Measurements from ENCODE around the gene MIF4GD. TPM values are rescaled to one million over a fixed set of nuclear protein-coding genes. Genes with fewer than 3 reads are reported as not detected.
"Not testable (repeated sequence)": the region's sequence is repeated elsewhere in the genome, so short reads cannot be mapped to it uniquely, and the experiment has no call there.

The MIF4GD gene
- total RNA-seq, 1 experiment from 2014 or later: 8.5 TPM

- Histone ChIP-seq H3K36me3 (peaks cover 51% of the 10 kb centered on the region), H3K4me3 (peak overlapping the region; percentile 85), H3K27ac (peak overlapping the region; percentile 98), H3K9me3 (replicated peaks) (no peaks in the 10 kb centered on the region), H3K4me1 (replicated peaks) (peaks cover 17% of the 10 kb centered on the region), H3K27me3 (replicated peaks) (no peaks in the 10 kb centered on the region)
- no peak for DNase-seq (ENCODE audit: low read depth in 1 of 2, low spot score in 2 of 2)
Measured at GRCh38 chr17:75260641-75261335, 10.2 kb downstream of the MIF4GD start.

GRCh38 chr17:75257228-75257627 lies 13.8 kb downstream of the MIF4GD start:
- not testable (repeated sequence) for H3K27me3 ChIP-seq (replicated peaks); H3K4me3 ChIP-seq; H3K27ac ChIP-seq; DNase-seq (ENCODE audit: low read depth in 1 of 2, low spot score in 2 of 2); H3K9me3 ChIP-seq (replicated peaks)
- Histone ChIP-seq H3K4me1 (replicated peaks) (peaks cover 11% of the 10 kb centered on the region), H3K36me3 (peaks cover 19% of the 10 kb centered on the region)

- not testable (repeated sequence) for H3K27ac ChIP-seq; H3K4me3 ChIP-seq; H3K27me3 ChIP-seq (replicated peaks); DNase-seq (ENCODE audit: low read depth in 1 of 2, low spot score in 2 of 2); H3K9me3 ChIP-seq (replicated peaks)
- Histone ChIP-seq H3K4me1 (replicated peaks) (peaks cover 11% of the 10 kb centered on the region), H3K36me3 (peaks cover 12% of the 10 kb centered on the region)
Measured at GRCh38 chr17:75255954-75256698, 14.9 kb downstream of the MIF4GD start.

- Histone ChIP-seq H3K27me3 (replicated peaks) (no peaks in the 10 kb centered on the region), H3K4me3 (no peak overlapping the region), H3K27ac (no peak overlapping the region), H3K36me3 (peaks cover 10% of the 10 kb centered on the region; the same call in 1 of the 2 replicates), H3K4me1 (replicated peaks) (no peaks in the 10 kb centered on the region), H3K9me3 (replicated peaks) (no peaks in the 10 kb centered on the region)
- no peak for DNase-seq (ENCODE audit: low read depth in 1 of 2, low spot score in 2 of 2)
Measured at GRCh38 chr17:75252039-75252816, 18.8 kb downstream of the MIF4GD start.

GRCh38 chr17:75250009-75250471 lies 21.0 kb downstream of the MIF4GD start:
- Histone ChIP-seq H3K4me3 (no peak overlapping the region), H3K36me3 (peaks cover 32% of the 10 kb centered on the region), H3K27ac (no peak overlapping the region), H3K27me3 (replicated peaks) (no peaks in the 10 kb centered on the region), H3K9me3 (replicated peaks) (no peaks in the 10 kb centered on the region), H3K4me1 (replicated peaks) (no peaks in the 10 kb centered on the region)
- no peak for DNase-seq (ENCODE audit: low read depth in 1 of 2, low spot score in 2 of 2)

- Histone ChIP-seq H3K4me3 (no peak overlapping the region), H3K27me3 (replicated peaks) (no peaks in the 10 kb centered on the region), H3K4me1 (replicated peaks) (no peaks in the 10 kb centered on the region), H3K36me3 (peaks cover 37% of the 10 kb centered on the region), H3K27ac (no peak overlapping the region), H3K9me3 (replicated peaks) (no peaks in the 10 kb centered on the region)
- DNase-seq (ENCODE audit: low read depth in 1 of 2, low spot score in 2 of 2): no peak
Measured at GRCh38 chr17:75249564-75249963, 21.5 kb downstream of the MIF4GD start.

- H3K27ac ChIP-seq: no peak overlapping the region
- H3K9me3 ChIP-seq (replicated peaks): no peaks in the 10 kb centered on the region
- H3K27me3 ChIP-seq (replicated peaks): no peaks in the 10 kb centered on the region
- no peaks in the 10 kb centered on the region for H3K4me1 ChIP-seq (replicated peaks)
- H3K4me3 ChIP-seq: no peak overlapping the region
- peaks cover 68% of the 10 kb centered on the region for H3K36me3 ChIP-seq
- no peak for DNase-seq (ENCODE audit: low read depth in 1 of 2, low spot score in 2 of 2)
Measured at GRCh38 chr17:75246404-75246803, 24.6 kb downstream of the MIF4GD start.

- Histone ChIP-seq H3K36me3 (peaks cover 82% of the 10 kb centered on the region), H3K9me3 (replicated peaks) (no peaks in the 10 kb centered on the region), H3K4me3 (no peak overlapping the region), H3K27ac (no peak overlapping the region), H3K27me3 (replicated peaks) (no peaks in the 10 kb centered on the region), H3K4me1 (replicated peaks) (no peaks in the 10 kb centered on the region)
- no peak for DNase-seq (ENCODE audit: low read depth in 1 of 2, low spot score in 2 of 2)
Measured at GRCh38 chr17:75245011-75245410, 26.0 kb downstream of the MIF4GD start.

- no peak for DNase-seq (ENCODE audit: low read depth in 1 of 2, low spot score in 2 of 2)
- no peaks in the 10 kb centered on the region for H3K4me1 ChIP-seq (replicated peaks)
- H3K27ac ChIP-seq: no peak overlapping the region
- H3K4me3 ChIP-seq: no peak overlapping the region
- H3K9me3 ChIP-seq (replicated peaks): no peaks in the 10 kb centered on the region
- H3K27me3 ChIP-seq (replicated peaks): no peaks in the 10 kb centered on the region
- peaks cover 89% of the 10 kb centered on the region for H3K36me3 ChIP-seq
Measured at GRCh38 chr17:75244133-75244866, 26.7 kb downstream of the MIF4GD start.

GRCh38 chr17:75242461-75243042 lies 28.5 kb downstream of the MIF4GD start:
- Histone ChIP-seq H3K27ac (no peak overlapping the region), H3K4me1 (replicated peaks) (no peaks in the 10 kb centered on the region), H3K9me3 (replicated peaks) (no peaks in the 10 kb centered on the region), H3K36me3 (peaks cover 100% of the 10 kb centered on the region), H3K4me3 (no peak overlapping the region), H3K27me3 (replicated peaks) (no peaks in the 10 kb centered on the region)
- no peak for DNase-seq (ENCODE audit: low read depth in 1 of 2, low spot score in 2 of 2)

GRCh38 chr17:75241996-75242460 lies 29.0 kb downstream of the MIF4GD start:
- H3K27me3 ChIP-seq (replicated peaks): no peaks in the 10 kb centered on the region
- H3K9me3 ChIP-seq (replicated peaks): no peaks in the 10 kb centered on the region
- no peak for DNase-seq (ENCODE audit: low read depth in 1 of 2, low spot score in 2 of 2)
- H3K4me1 ChIP-seq (replicated peaks): no peaks in the 10 kb centered on the region
- H3K27ac ChIP-seq: no peak overlapping the region
- no peak overlapping the region for H3K4me3 ChIP-seq
- peaks cover 100% of the 10 kb centered on the region for H3K36me3 ChIP-seq

GRCh38 chr17:75241502-75241901 lies 29.5 kb downstream of the MIF4GD start:
- Histone ChIP-seq H3K9me3 (replicated peaks) (no peaks in the 10 kb centered on the region), H3K27me3 (replicated peaks) (no peaks in the 10 kb centered on the region), H3K36me3 (peaks cover 100% of the 10 kb centered on the region), H3K27ac (no peak overlapping the region), H3K4me3 (no peak overlapping the region), H3K4me1 (replicated peaks) (no peaks in the 10 kb centered on the region)
- no peak for DNase-seq (ENCODE audit: low read depth in 1 of 2, low spot score in 2 of 2)

- no peak overlapping the region for H3K4me3 ChIP-seq
- no peaks in the 10 kb centered on the region for H3K27me3 ChIP-seq (replicated peaks)
- H3K36me3 ChIP-seq: peaks cover 100% of the 10 kb centered on the region
- H3K27ac ChIP-seq: no peak overlapping the region
- H3K9me3 ChIP-seq (replicated peaks): no peaks in the 10 kb centered on the region
- no peaks in the 10 kb centered on the region for H3K4me1 ChIP-seq (replicated peaks)
- DNase-seq (ENCODE audit: low read depth in 1 of 2, low spot score in 2 of 2): no peak
Measured at GRCh38 chr17:75241143-75241430, 29.9 kb downstream of the MIF4GD start.
